ENCODE data around the gene SH2D3C. TPM values are rescaled to one million over a fixed set of nuclear protein-coding genes. Genes with fewer than 3 reads are reported as not detected.

Gene SH2D3C
- total and polyA plus RNA-seq, 4 donors, result 34.5 to 51.5 (median 42.0) TPM

DNA sequence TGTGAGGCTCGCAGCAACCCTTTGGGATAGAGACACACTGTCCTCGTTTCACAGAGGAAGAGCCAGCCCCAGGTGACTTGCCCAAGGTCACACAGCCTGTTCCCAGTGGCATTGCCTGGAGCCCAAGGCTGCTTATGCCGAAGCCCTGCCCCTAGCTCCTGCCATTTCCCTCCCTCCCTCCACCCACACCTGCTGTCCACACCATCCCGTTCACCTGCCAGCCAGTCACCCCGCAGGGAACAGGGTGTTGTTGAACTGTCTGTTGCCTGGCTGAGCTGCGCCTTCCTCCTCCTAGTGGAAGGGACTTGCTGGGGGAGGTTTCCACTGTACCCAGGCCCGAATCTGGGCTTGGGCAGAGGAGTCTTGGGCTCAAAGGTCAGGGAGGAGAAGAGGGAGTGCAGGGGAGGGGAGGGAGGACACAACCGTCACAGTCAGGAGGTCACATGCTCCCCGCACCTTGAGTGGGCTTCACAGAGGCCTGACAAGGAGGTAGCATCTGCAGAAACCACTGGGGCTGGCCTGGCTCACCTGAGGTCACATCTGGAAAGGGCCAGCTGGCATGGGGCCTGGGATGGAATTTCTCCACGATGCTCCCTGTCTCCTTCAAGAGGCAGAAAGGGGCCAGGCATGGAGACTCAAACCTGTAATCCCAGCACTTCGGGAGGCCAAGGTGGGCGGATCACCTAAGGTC, 56.3 kb downstream of the SH2D3C start:
- TF ChIP-seq, protein P1, sequence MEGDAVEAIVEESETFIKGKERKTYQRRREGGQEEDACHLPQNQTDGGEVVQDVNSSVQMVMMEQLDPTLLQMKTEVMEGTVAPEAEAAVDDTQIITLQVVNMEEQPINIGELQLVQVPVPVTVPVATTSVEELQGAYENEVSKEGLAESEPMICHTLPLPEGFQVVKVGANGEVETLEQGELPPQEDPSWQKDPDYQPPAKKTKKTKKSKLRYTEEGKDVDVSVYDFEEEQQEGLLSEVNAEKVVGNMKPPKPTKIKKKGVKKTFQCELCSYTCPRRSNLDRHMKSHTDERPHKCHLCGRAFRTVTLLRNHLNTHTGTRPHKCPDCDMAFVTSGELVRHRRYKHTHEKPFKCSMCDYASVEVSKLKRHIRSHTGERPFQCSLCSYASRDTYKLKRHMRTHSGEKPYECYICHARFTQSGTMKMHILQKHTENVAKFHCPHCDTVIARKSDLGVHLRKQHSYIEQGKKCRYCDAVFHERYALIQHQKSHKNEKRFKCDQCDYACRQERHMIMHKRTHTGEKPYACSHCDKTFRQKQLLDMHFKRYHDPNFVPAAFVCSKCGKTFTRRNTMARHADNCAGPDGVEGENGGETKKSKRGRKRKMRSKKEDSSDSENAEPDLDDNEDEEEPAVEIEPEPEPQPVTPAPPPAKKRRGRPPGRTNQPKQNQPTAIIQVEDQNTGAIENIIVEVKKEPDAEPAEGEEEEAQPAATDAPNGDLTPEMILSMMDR (IDR thresholded peaks at IDR 0.05; ENCODE audit: control extremely low read depth, extremely low read depth), result no peak
- H3K4me1 ChIP-seq (ENCODE audit: control insufficient read depth in 5 of 5, insufficient read depth in 5 of 5, low read length in 5 of 5), result peaks cover 0 to 9% (median 4%) of the 10 kb centered on the region in 5 donors
- no peaks in the 10 kb centered on the region for H3K9me3 ChIP-seq (ENCODE audit: control insufficient read depth in 4 of 4, insufficient read depth in 3 of 4, low read length in 3 of 4)
- no peaks in the 10 kb centered on the region for H3K27me3 ChIP-seq (ENCODE audit: control insufficient read depth in 3 of 3, insufficient read depth in 3 of 3, low read length in 2 of 3)
- H3K4me3 ChIP-seq, result no peak overlapping the region
- DNase-seq (no peak), ATAC-seq (ENCODE audit: insufficient read depth, low FRiP score) (no peak)
- no peak overlapping the region for H3K9ac ChIP-seq (ENCODE audit: insufficient read depth in 1 of 2, low read length in 2 of 2)
- 81 to 91% methylated on average over 12 of the region's 12 CpGs for WGBS, 2 donors
- no peaks in the 10 kb centered on the region for H3K36me3 ChIP-seq (ENCODE audit: control insufficient read depth in 4 of 4, insufficient read depth in 4 of 4, low read length in 4 of 4)
- H3K27ac ChIP-seq (ENCODE audit: low read depth in 1 of 2, low read length in 1 of 2), result no peak overlapping the region

DNA sequence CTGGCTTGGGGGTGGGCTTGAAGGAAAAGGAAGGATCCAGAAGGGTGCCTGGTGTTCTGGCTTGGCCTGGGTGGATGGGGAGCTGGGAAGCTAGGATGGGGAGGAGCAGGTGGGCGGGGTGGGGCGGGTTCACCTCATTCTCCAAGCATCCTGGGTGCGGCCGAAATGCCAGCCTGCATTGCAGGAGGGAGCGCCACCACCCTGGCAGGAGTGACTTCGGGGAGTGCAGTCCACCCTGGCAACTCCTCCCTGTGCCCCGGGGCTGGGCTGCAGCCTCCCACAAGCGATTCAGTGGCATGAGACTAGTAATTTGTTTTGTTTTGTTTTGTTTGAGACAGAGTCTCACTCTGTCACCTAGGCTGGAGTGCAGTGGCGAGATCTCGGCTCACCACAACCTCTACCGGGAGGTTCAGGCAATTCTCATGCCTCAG, 57.1 kb downstream of the SH2D3C start:
- 65 to 69% methylated on average over 11 of the region's 11 CpGs for WGBS, 2 donors

DNA sequence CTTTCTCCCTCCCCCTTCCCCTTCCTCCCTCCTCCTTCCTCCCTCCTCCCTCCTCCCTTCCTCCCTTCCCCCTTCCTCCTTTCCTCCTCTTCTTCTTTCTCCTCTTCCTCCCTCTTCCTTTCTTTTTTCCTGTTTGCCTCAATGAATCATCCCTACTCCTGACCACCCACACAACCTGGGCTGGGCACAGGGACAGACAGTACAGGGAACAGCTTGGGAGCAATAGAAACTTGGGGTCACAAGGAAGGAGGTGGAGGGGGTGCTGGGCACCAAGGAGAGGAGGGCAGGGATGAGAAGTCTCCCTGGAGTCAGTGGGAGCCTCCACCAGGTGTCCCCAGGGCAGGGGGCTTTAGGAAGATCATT, 57.6 kb downstream of the SH2D3C start:
- Histone ChIP-seq H3K9me3 (ENCODE audit: control insufficient read depth in 4 of 4, insufficient read depth in 3 of 4, low read length in 3 of 4) (no peaks in the 10 kb centered on the region), H3K4me1 (ENCODE audit: control insufficient read depth in 5 of 5, insufficient read depth in 5 of 5, low read length in 5 of 5) (peaks cover 0 to 12% (median 4%) of the 10 kb centered on the region in 5 donors), H3K27ac (ENCODE audit: low read depth in 1 of 2, low read length in 1 of 2) (no peak overlapping the region), H3K4me3 (no peak overlapping the region), H3K9ac (ENCODE audit: insufficient read depth in 1 of 2, low read length in 2 of 2) (no peak overlapping the region), H3K36me3 (ENCODE audit: control insufficient read depth in 4 of 4, insufficient read depth in 4 of 4, low read length in 4 of 4) (no peaks in the 10 kb centered on the region), H3K27me3 (ENCODE audit: control insufficient read depth in 3 of 3, insufficient read depth in 3 of 3, low read length in 2 of 3) (no peaks in the 10 kb centered on the region)
- TF ChIP-seq, protein P1 (IDR thresholded peaks at IDR 0.05; ENCODE audit: control extremely low read depth, extremely low read depth), result no peak
- DNase-seq (no peak), ATAC-seq (ENCODE audit: insufficient read depth, low FRiP score) (no peak)

More for the DNA sequence above, 57.1 kb downstream of the SH2D3C start:
- DNase-seq (no peak), ATAC-seq (ENCODE audit: insufficient read depth, low FRiP score) (no peak)
- Histone ChIP-seq H3K4me1 (ENCODE audit: control insufficient read depth in 5 of 5, insufficient read depth in 5 of 5, low read length in 5 of 5) (peaks cover 0 to 9% (median 4%) of the 10 kb centered on the region in 5 donors), H3K27me3 (ENCODE audit: control insufficient read depth in 3 of 3, insufficient read depth in 3 of 3, low read length in 2 of 3) (no peaks in the 10 kb centered on the region), H3K36me3 (ENCODE audit: control insufficient read depth in 4 of 4, insufficient read depth in 4 of 4, low read length in 4 of 4) (no peaks in the 10 kb centered on the region), H3K9me3 (ENCODE audit: control insufficient read depth in 4 of 4, insufficient read depth in 3 of 4, low read length in 3 of 4) (no peaks in the 10 kb centered on the region), H3K9ac (ENCODE audit: insufficient read depth in 1 of 2, low read length in 2 of 2) (no peak overlapping the region), H3K27ac (ENCODE audit: low read depth in 1 of 2, low read length in 1 of 2) (no peak overlapping the region), H3K4me3 (no peak overlapping the region)
- TF ChIP-seq, protein P1 (IDR thresholded peaks at IDR 0.05; ENCODE audit: control extremely low read depth, extremely low read depth), result no peak
